ENCODE data around the gene SPINT2.

SPINT2 gene

DNA sequence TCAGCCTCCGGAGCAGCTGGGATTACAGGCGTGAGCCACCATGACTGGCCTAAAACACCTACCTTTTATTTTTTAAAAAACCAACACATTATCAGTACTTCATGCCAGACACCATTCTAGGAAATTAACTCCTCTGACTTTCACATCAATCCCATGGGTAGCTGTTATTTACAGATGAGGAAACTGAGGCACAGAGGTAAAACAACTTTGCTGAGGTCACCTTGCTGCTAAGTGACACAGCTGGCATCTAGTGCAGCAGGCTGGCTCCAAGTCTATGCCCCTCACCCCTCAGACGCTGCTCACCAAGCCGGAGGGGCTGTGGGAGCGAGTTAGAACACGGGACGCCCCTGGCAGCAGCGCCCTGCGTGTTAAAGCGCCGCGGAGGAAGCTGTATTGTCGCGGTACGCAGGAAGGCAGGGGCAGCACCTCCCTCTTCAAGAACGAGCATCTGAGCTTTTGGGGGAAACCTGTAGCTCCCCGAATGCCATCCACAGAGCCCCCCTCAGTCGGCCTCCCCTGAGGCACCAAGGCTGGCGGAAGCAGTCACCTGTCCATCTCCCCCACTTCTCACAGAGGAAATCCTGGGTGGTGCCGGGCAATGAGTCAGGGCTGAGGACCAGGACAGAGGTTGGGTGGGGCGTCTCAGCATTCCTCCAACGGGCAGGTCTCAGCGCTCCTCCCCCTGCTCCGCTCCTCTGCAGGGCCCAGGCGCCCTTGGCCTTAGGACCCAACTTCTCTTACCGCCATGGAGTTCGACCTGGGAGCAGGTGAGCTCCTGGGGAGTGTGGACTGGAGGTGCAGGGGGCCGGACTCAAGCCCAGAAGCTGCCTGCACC, 39.4 kb downstream of the SPINT2 start, which contains the start of gene C19orf33:
Gene C19orf33, plus strand, starts transcription at position 735 of the 835 bp plus-strand sequence. Its CDS starts 11 bp downstream, at position 746.
- Histone ChIP-seq H3K9me2 (ENCODE audit: low read depth, low read length) (no peaks in the 10 kb centered on the region), H3K27ac (ENCODE audit: low read depth, low read length, poor library complexity, severe bottlenecking) (no peak within 1 kb of the TSS), H3K4me2 (ENCODE audit: low read length) (no peak within 1 kb of the TSS), H3K9ac (ENCODE audit: low read length) (no peak within 1 kb of the TSS), H3K9me3 (ENCODE audit: low read length) (no peaks in the 10 kb centered on the region), H3F3A (ENCODE audit: insufficient read depth, low read length) (no peaks in the 10 kb centered on the region), H3K4me1 (ENCODE audit: insufficient read depth, low read length, severe bottlenecking) (no peaks in the 10 kb centered on the region), H3K79me2 (ENCODE audit: insufficient read depth, low read length) (no peaks in the 10 kb centered on the region), H4K20me1 (ENCODE audit: insufficient read depth, low read length) (no peaks in the 10 kb centered on the region), H3K27me3 (ENCODE audit: insufficient read depth, low read length) (no peaks in the 10 kb centered on the region), H2AFZ (ENCODE audit: low read length) (no peak within 1 kb of the TSS), H3K36me3 (ENCODE audit: insufficient read depth, low read length) (peaks cover 15% of the 10 kb centered on the region), H3K4me3 (ENCODE audit: low read depth, low read length, poor library complexity, severe bottlenecking) (no peak within 1 kb of the TSS)
- no peak for TF ChIP-seq EZH2 (IDR thresholded peaks at IDR 0.05; ENCODE audit: borderline replicate concordance, low read length)
- TF ChIP-seq, protein P1, sequence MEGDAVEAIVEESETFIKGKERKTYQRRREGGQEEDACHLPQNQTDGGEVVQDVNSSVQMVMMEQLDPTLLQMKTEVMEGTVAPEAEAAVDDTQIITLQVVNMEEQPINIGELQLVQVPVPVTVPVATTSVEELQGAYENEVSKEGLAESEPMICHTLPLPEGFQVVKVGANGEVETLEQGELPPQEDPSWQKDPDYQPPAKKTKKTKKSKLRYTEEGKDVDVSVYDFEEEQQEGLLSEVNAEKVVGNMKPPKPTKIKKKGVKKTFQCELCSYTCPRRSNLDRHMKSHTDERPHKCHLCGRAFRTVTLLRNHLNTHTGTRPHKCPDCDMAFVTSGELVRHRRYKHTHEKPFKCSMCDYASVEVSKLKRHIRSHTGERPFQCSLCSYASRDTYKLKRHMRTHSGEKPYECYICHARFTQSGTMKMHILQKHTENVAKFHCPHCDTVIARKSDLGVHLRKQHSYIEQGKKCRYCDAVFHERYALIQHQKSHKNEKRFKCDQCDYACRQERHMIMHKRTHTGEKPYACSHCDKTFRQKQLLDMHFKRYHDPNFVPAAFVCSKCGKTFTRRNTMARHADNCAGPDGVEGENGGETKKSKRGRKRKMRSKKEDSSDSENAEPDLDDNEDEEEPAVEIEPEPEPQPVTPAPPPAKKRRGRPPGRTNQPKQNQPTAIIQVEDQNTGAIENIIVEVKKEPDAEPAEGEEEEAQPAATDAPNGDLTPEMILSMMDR (IDR thresholded peaks at IDR 0.05; ENCODE audit: low read length): no peak

GRCh38 chr19:38304352-38304865, 40.0 kb downstream of the SPINT2 start:
- no peak overlapping the region for H3K4me3 ChIP-seq (ENCODE audit: low read depth, low read length, poor library complexity, severe bottlenecking)
- H3K4me2 ChIP-seq (ENCODE audit: low read length): no peak overlapping the region
- no peaks in the 10 kb centered on the region for H3K27me3 ChIP-seq (ENCODE audit: insufficient read depth, low read length)
- TF ChIP-seq EZH2 (IDR thresholded peaks at IDR 0.05; ENCODE audit: borderline replicate concordance, low read length): no peak
- TF ChIP-seq, protein P1 (IDR thresholded peaks at IDR 0.05; ENCODE audit: low read length): no peak
- H3F3A ChIP-seq (ENCODE audit: insufficient read depth, low read length): no peaks in the 10 kb centered on the region
- H3K4me1 ChIP-seq (ENCODE audit: insufficient read depth, low read length, severe bottlenecking): no peaks in the 10 kb centered on the region
- H3K36me3 ChIP-seq (ENCODE audit: insufficient read depth, low read length): peaks cover 17% of the 10 kb centered on the region
- H3K27ac ChIP-seq (ENCODE audit: low read depth, low read length, poor library complexity, severe bottlenecking): no peak overlapping the region
- no peak overlapping the region for H3K9ac ChIP-seq (ENCODE audit: low read length)
- H2AFZ ChIP-seq (ENCODE audit: low read length): no peak overlapping the region
- H3K9me3 ChIP-seq (ENCODE audit: low read length): no peaks in the 10 kb centered on the region
- no peaks in the 10 kb centered on the region for H3K79me2 ChIP-seq (ENCODE audit: insufficient read depth, low read length)
- no peaks in the 10 kb centered on the region for H4K20me1 ChIP-seq (ENCODE audit: insufficient read depth, low read length)
- H3K9me2 ChIP-seq (ENCODE audit: low read depth, low read length): no peaks in the 10 kb centered on the region

DNA sequence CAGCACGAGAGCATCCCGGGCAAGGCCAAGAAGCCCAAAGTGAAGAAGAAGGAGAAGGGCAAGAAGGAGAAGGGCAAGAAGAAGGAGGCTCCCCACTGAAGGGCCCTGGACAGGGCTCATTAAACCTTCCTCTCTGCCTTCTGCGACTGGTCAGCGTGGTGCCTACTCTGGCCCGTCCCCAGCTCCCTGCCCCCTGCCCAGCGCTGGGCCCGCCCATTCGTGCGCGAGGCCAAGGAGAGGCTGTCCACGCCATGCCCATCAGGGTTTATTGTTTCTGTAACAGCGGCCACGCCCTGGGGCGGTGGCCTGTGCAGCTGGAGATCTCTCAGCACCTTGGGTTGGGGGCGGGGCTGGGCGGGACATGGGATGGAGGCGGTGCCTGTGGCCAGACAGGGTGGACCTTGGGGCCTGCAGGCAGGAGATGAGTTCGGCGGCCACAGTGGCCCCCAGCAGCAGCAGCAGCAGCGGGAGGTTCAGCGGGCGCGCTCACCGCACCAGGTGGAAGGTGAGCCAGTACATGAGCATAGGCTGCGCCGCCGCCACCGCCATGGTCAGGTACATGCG, 40.6 kb downstream of the SPINT2 start:
- H3K9me3 ChIP-seq (ENCODE audit: low read length): no peaks in the 10 kb centered on the region
- H3K4me2 ChIP-seq (ENCODE audit: low read length): no peak overlapping the region
- H3K4me1 ChIP-seq (ENCODE audit: insufficient read depth, low read length, severe bottlenecking): no peaks in the 10 kb centered on the region
- H3K36me3 ChIP-seq (ENCODE audit: insufficient read depth, low read length): peaks cover 18% of the 10 kb centered on the region
- H4K20me1 ChIP-seq (ENCODE audit: insufficient read depth, low read length): no peaks in the 10 kb centered on the region
- H3K9ac ChIP-seq (ENCODE audit: low read length): no peak overlapping the region
- H3K9me2 ChIP-seq (ENCODE audit: low read depth, low read length): no peaks in the 10 kb centered on the region
- no peak overlapping the region for H2AFZ ChIP-seq (ENCODE audit: low read length)
- no peaks in the 10 kb centered on the region for H3K27me3 ChIP-seq (ENCODE audit: insufficient read depth, low read length)
- no peak for TF ChIP-seq EZH2 (IDR thresholded peaks at IDR 0.05; ENCODE audit: borderline replicate concordance, low read length)
- TF ChIP-seq, protein P1 (IDR thresholded peaks at IDR 0.05; ENCODE audit: low read length): no peak
- H3K79me2 ChIP-seq (ENCODE audit: insufficient read depth, low read length): no peaks in the 10 kb centered on the region
- no peaks in the 10 kb centered on the region for H3F3A ChIP-seq (ENCODE audit: insufficient read depth, low read length)
- H3K4me3 ChIP-seq (ENCODE audit: low read depth, low read length, poor library complexity, severe bottlenecking): no peak overlapping the region
- H3K27ac ChIP-seq (ENCODE audit: low read depth, low read length, poor library complexity, severe bottlenecking): no peak overlapping the region

Measured in OCI-LY1 (cell line).